Neural progenitor cell (in vitro differentiated cells): ENCODE data around the gene TNN.

Source experiments
- EZH2 ChIP-seq: fragments of 200-600 bp; sonication (generic); IDR thresholded peaks from 2 replicates; pipeline ENCODE4 v1.6.1; 2017; ENCODE audit warnings: antibody characterized with exemption, mild to moderate bottlenecking, moderate library complexity
- EZH2phosphoT487 ChIP-seq: fragments of 200-600 bp; sonication (generic); IDR thresholded peaks from 2 replicates; pipeline ENCODE4 v1.6.1; 2017; ENCODE audit warnings: antibody characterized with exemption
- TF ChIP-seq, protein P1 (sequence below): fragments of 200-600 bp; sonication (generic); IDR thresholded peaks from 2 replicates; pipeline ENCODE4 v1.5.1; 2017; ENCODE audit warnings: antibody characterized with exemption, mild to moderate bottlenecking

GRCh38 chr1:175073061-175073460 is 5.4 kb downstream of the TNN start:
- TF ChIP-seq, protein P1, sequence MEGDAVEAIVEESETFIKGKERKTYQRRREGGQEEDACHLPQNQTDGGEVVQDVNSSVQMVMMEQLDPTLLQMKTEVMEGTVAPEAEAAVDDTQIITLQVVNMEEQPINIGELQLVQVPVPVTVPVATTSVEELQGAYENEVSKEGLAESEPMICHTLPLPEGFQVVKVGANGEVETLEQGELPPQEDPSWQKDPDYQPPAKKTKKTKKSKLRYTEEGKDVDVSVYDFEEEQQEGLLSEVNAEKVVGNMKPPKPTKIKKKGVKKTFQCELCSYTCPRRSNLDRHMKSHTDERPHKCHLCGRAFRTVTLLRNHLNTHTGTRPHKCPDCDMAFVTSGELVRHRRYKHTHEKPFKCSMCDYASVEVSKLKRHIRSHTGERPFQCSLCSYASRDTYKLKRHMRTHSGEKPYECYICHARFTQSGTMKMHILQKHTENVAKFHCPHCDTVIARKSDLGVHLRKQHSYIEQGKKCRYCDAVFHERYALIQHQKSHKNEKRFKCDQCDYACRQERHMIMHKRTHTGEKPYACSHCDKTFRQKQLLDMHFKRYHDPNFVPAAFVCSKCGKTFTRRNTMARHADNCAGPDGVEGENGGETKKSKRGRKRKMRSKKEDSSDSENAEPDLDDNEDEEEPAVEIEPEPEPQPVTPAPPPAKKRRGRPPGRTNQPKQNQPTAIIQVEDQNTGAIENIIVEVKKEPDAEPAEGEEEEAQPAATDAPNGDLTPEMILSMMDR = no peak
- TF ChIP-seq EZH2phosphoT487 = no peak
- TF ChIP-seq EZH2 = no peak
